ENCODE measurements around the gene CEACAM19.
"Not testable (repeated sequence)": the region's sequence is repeated elsewhere in the genome, so short reads cannot be mapped to it uniquely, and the experiment has no call there.

The CEACAM19 gene

GRCh38 chr19:44701228-44701627 lies 29.9 kb downstream of the CEACAM19 start:
- no peak for DNase-seq (ENCODE audit: low spot score)

DNA sequence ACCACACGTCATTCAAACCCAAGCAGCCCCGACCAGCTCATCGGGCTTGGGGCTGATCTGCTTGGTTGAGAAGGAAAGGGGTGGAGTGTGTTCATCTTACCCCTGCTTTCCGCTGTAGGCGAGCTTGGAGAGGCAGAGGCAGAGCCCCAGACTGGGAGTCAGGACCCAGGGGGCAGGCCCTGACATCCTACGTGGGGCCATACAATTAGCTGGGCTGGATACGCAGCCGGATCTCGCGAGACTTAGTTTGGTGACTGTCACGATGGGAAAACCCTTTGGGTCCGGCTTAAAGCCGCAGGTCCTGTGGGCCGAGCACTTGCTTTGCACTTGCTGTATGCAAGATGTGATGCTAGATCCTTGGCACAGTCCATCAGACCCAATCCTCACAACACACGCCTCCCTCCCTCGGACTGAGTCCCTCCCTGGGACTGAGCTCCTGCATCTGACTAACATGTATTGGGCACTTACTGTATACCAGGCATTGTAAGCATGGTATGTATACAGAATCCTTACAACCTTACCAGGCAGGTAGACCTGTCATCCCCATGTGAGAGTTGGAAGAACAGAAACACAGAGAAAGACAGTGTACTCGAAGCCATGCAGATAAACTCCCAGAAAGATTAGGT lies 31.4 kb downstream of the CEACAM19 start:
- DNase-seq (ENCODE audit: low spot score): no peak

GRCh38 chr19:44703336-44704078 lies 32.2 kb downstream of the CEACAM19 start:
- no peak for DNase-seq (ENCODE audit: low spot score)

DNA sequence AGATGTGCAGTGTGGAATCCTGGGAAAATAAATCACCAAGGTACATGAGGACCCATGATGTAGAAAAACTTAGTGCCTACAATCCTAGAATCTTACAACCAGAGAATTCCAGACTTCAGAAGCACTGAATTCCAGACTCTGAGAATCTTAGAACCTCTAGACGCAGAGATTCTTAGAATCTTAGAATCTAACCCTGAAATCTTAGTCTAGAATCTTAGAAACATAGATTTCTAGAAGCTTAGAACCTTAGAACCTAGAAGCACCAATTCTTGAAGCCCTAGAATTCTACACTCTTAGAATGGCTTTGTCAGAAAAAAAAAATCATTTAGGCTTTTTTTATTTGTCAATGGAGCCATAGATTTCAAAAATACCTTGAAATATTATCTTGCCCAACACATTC lies 33.7 kb downstream of the CEACAM19 start:
- no peak for DNase-seq (ENCODE audit: low spot score)

DNA sequence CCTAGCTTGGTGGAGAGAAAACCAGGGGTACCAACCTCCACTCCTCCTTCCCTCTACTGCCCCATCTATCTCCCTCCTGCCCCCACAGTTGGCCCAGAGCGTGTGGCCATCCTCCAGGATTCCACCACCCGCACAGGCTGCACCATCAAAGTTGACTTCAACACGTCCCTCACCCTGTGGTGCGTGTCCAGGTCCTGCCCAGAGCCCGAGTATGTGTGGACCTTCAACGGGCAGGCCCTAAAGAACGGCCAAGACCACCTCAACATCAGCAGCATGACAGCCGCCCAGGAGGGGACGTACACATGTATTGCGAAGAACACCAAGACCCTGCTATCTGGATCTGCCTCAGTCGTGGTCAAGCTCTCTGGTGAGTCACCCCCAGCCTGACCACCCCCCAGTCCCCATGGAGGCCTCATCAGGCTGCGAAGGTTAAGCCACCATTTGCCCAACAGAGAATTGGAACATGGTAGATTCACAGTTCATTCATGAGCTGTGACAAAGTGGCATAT lies 34.3 kb downstream of the CEACAM19 start:
- no peak for DNase-seq (ENCODE audit: low spot score)

- DNase-seq (ENCODE audit: low spot score): no peak
Observed at GRCh38 chr19:44706506-44707236, 35.4 kb downstream of the CEACAM19 start.

DNA sequence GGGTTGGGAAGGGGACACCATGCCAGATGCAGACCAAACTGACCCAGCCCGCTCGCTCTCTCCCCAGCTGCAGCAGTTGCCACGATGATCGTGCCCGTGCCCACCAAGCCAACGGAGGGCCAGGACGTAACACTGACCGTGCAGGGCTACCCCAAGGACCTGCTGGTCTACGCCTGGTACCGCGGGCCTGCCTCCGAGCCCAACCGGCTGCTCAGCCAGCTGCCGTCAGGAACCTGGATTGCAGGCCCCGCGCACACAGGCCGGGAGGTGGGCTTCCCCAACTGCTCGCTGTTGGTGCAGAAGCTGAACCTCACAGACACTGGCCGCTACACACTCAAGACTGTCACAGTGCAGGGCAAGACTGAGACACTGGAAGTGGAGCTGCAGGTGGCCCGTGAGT lies 36.5 kb downstream of the CEACAM19 start:
- DNase-seq (ENCODE audit: low spot score): no peak

DNA sequence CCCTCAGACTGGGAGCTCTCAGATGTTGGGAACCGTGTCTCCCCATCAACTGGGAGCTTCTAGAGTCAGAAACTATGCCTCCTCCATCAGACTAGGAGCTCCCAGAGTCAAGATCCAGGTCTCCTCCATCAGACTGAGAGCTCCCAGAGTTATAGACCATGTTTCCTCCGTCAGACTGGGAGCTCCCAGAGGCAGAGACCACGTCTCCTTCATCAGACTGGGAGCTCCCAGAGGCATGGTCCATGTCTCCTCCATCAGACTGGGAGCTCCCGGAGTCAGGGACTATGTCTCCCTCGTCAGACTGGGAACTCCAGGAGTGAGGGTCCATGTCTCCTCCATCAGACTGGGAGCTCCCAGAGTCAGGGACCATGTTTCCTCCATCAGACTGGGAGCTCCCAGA lies 37.7 kb downstream of the CEACAM19 start:
- no peak for DNase-seq (ENCODE audit: low spot score)

DNA sequence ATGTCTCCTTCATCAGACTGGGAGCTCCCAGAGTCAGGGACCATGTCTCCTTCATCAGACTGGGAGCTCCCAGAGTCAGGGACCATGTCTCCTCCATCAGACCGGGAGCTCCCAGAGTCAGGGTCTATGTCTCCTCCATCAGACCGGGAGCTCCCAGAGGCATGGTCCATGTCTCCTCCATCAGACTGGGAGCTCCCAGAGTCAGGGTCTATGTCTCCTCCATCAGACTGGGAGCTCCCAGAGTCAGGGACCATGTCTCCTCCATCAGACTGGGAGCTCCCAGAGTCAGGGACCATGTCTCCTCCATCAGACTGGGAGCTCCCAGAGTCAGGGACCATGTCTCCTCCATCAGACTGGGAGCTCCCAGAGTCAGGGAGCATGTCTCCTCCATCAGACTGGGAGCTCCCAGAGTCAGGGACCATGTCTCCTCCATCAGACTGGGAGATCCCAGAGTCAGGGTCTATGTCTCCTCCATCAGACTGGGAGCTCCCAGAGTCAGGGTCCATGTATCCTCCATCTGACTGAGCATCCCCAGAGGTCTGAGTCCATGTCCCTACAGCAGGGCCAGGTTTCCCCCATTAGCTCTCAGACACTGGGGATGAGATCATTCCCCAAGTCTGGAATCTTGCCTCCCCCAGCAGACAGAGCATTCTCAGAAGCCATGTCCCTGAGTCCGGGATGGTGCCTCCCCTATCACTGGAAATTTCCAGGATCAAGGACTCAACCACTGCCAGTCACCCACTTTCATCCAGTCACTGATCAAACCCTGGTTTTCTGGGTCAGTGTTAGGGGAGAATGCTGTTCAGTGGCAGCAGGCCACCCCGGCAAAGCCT lies 38.4 kb downstream of the CEACAM19 start:
- not testable (repeated sequence) for DNase-seq (ENCODE audit: low spot score)

- no peak for DNase-seq (ENCODE audit: low spot score)
Observed at GRCh38 chr19:44710483-44710882, 39.2 kb downstream of the CEACAM19 start.

GRCh38 chr19:44712864-44713515 lies 41.7 kb downstream of the CEACAM19 start:
- no peak for DNase-seq (ENCODE audit: low spot score)

DNA sequence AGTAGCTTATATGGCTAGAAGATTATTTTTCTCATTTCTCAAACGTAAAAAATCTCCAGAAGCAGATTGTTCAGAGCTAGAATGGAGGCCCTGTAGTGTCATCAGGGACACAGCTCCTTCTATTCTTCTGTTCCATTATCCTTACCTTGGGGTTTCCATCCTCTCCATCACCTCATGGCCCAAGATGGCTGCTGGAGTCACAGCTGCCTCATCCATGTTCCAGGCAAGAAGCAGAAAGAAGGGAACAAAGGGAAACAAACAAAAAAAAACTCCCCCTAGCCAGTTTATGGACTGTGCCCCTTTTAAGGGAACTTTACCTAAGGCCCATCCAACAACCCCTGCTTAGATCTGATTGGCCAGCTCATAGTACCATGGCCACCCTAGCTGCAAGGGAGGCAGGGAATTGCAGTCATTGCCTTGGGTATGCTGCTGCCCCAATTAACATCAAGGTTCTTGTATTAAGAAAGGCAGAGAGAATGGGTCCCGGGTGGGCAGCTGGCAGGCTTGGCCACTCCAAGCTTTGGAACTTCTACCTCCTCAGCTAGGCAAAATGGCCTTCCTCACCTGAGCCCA lies 43.4 kb downstream of the CEACAM19 start:
- DNase-seq (ENCODE audit: low spot score): no peak

DNA sequence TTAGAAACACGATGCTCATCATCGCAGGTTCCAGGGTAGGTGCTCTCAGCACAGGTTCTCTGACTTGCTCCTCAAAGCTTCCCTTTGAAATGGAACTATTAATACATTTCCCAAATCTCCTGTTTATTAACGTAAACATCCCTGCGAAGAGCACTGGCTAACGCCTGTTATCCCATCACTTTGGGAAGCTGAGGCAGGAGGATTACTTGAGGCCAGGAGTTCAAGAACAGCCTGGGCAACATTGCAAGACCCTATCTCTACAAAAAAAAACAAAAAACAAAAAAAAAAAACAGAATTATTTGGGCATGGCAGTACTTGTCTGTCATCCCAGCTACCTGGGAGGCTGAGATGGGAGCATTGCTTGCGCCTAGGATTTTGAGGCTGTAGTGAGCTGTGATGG lies 46.3 kb downstream of the CEACAM19 start:
- DNase-seq (ENCODE audit: low spot score): no peak

GRCh38 chr19:44718441-44719261 lies 47.4 kb downstream of the CEACAM19 start:
- DNase-seq (ENCODE audit: low spot score): peak; percentile 55

- DNase-seq (ENCODE audit: low spot score): no peak
Observed at GRCh38 chr19:44719262-44719701, 48.0 kb downstream of the CEACAM19 start.

- DNase-seq (ENCODE audit: low spot score): not testable (repeated sequence)
Observed at GRCh38 chr19:44720396-44720795, 49.1 kb downstream of the CEACAM19 start.

- no peak for DNase-seq (ENCODE audit: low spot score)
Observed at GRCh38 chr19:44720945-44721344, 49.7 kb downstream of the CEACAM19 start.

GRCh38 chr19:44721369-44721768 lies 50.1 kb downstream of the CEACAM19 start:
- DNase-seq (ENCODE audit: low spot score): not testable (repeated sequence)

- peak; percentile 14 for DNase-seq (ENCODE audit: low spot score)
Observed at GRCh38 chr19:44722131-44723121, 51.1 kb downstream of the CEACAM19 start.
